Pancreas (tissue), 10 donors: ENCODE measurements around the gene B4GALNT4. TPM values are rescaled to one million over a fixed set of nuclear protein-coding genes. Genes with fewer than 3 reads are reported as not detected.

Source experiments
- ATAC-seq, 4 donors: fragments of 200-7000 bp; cut with Tn5 transposase; one replicate each; pipeline versions ENCODE4 v1.8.0 to v1.9.1; 2020; ENCODE audit warnings: mild to moderate bottlenecking in 4 of 4, moderate library complexity in 4 of 4
- DNase-seq, 6 donors: peaks; one replicate each; pipeline ENCODE4 v3.0.0-alpha.2; 2020
- FAIRE-seq: peaks from 2 replicates; lab custom pipeline; 2012; peaks lifted over from hg19 to GRCh38; lab: Jason Lieb, UNC
- H3K27ac ChIP-seq, 4 donors: fragments of 200-600 bp; sonication (generic); 1 replicate in 3 of 4; 2 replicates in 1 of 4; pipeline versions ENCODE4 v1.5.0 to v1.8.0; 2020
- H3K27me3 ChIP-seq, 4 donors: fragments of 200-600 bp; one replicate each; pipeline ENCODE4 v1.8.0; 2021
- H3K36me3 ChIP-seq, 3 donors: fragments of 200-600 bp; sonication (generic) in 1 of 3; one replicate each; pipeline versions ENCODE4 v1.5.0 to v1.8.0; 2020 to 2021
- H3K4me1 ChIP-seq, 3 donors: fragments of 200-600 bp; one replicate each; pipeline ENCODE4 v1.8.0; 2021
- H3K4me3 ChIP-seq, 4 donors: fragments of 200-600 bp; sonication (generic) in 2 of 4; one replicate each; pipeline versions ENCODE4 v1.5.0 to v1.8.0; 2020 to 2021
- H3K9me3 ChIP-seq, 4 donors: fragments of 200-600 bp; one replicate each; pipeline ENCODE4 v1.8.0; 2021
- WGBS, 2 donors: extraction: QIAGEN DNeasy Blood & Tissue Kit; methylation state at CpG; one replicate each; pipeline ENCODE4 v1.1.7; 2013; 5-methylcytosine and 5-hydroxymethylcytosine counted together
- intact Hi-C, 3 donors: fragments of 100-400 bp; cut with DNase I; formaldehyde crosslinking; loops; one replicate each; pipeline versions ENCODE4 v1.11.1 to v1.14.2; 2022
- polyA plus RNA-seq, 2 donors: library from polyadenylated mRNA; stranded (reverse); fragments of 200-250 nt; gene quantifications; one replicate each; pipeline ENCODE4 v1.2.3, GENCODE V29; 2013
- total RNA-seq, 6 donors: library from RNA; stranded (reverse); fragmentation: NEBNext Ultra II Directional in 4 of 6; extraction: Animal tissue kit (Norgen Biotek cat#: 25700) in 4 of 6; gene quantifications; one replicate each; pipeline versions ENCODE4 v1.2.1 to v1.2.4, GENCODE V29; 2021 to 2023
- TF ChIP-seq, protein P1 (sequence below), 4 donors: fragments of 200-600 bp; sonication (generic) in 3 of 4; IDR thresholded peaks; one replicate each; pipeline versions ENCODE4 v1.5.0 to v1.8.0; 2021; ENCODE audit warnings: antibody characterized with exemption in 4 of 4
- donor health status: healthy with polysubstance abuse.
- donor health status: DM: no; HTN: no; CAD: no; lungs with moderate emphysema.
- donor health status: DM: no; HTN: no; CAD: no.
- donor health status: control.
- donor health status: control.
- donor health status: Bipolar disorder and iron deficiency.
- donor health status: DM: yes; HTN: yes; CAD: no.
- donor health status: DM: no; HTN: no; CAD: no.
- donor health status: DM: no; HTN: no; CAD: no.
- donor health status: DM: yes; HTN: yes; CAD: no.

B4GALNT4 gene
- total and polyA plus RNA-seq, 8 donors = 0.95 to 25.9 (median 2.0) TPM

DNA sequence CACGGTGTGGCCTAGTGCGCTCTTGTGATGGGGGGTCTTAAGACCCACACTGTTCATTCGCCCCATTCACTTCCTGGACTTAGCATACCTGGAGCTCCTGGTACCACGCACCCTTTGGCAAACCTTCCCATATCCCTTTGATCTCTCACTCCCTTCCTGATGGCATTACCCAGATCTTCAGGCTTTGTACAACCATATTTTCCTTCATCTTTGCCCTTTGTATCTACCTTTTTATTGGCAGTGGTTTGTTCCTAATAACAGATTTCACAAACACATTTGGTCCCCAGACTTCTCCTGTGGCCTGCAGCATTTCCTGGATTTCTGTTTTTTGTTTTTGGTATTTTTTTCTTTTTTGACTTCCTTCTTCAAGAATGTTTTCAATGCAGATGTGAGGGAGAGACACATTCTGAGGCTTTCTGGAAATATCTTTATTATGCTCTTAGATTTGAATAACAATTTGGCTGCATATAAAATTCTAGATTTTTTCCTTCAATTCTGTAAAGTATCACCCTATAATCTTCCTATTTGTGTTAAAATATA, 32.6 kb upstream of the B4GALNT4 start:
- WGBS, 2 donors = 63 to 79% methylated on average over 4 of the region's 4 CpGs
- ATAC-seq (peak in 2 of 4 donors; percentile 15 to 26), FAIRE-seq (no peak), DNase-seq (no peak)
- intact Hi-C loops = no loop called here
- H3K27me3 ChIP-seq = no peaks in the 10 kb centered on the region
- H3K9me3 ChIP-seq = no peaks in the 10 kb centered on the region
- TF ChIP-seq, protein P1, sequence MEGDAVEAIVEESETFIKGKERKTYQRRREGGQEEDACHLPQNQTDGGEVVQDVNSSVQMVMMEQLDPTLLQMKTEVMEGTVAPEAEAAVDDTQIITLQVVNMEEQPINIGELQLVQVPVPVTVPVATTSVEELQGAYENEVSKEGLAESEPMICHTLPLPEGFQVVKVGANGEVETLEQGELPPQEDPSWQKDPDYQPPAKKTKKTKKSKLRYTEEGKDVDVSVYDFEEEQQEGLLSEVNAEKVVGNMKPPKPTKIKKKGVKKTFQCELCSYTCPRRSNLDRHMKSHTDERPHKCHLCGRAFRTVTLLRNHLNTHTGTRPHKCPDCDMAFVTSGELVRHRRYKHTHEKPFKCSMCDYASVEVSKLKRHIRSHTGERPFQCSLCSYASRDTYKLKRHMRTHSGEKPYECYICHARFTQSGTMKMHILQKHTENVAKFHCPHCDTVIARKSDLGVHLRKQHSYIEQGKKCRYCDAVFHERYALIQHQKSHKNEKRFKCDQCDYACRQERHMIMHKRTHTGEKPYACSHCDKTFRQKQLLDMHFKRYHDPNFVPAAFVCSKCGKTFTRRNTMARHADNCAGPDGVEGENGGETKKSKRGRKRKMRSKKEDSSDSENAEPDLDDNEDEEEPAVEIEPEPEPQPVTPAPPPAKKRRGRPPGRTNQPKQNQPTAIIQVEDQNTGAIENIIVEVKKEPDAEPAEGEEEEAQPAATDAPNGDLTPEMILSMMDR (IDR thresholded peaks at IDR 0.05) = no peak
- no peaks in the 10 kb centered on the region for H3K4me1 ChIP-seq
- peak overlapping the region in 1 of 4 donors; percentile 34 for H3K27ac ChIP-seq
- H3K4me3 ChIP-seq = no peak overlapping the region
- no peaks in the 10 kb centered on the region for H3K36me3 ChIP-seq

DNA sequence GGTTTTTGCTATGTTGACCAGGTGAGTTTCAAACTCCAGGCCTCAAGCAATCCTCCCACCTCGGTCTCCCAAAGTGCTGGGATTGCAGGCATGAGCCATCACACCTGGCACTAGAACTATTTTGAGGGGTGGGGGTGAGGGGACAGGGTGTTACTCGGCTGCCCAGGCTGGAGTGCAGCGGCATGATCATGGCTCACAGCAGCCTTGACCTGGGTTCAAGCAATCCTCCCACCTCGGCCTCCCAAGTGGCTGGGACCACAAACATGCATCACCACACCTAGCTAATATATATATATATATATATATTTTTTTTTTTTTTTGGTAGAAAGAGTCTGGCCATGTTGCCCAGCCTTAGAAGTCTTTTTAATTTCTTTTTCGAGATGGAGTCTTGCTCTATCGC, 31.6 kb upstream of the B4GALNT4 start:
- H3K36me3 ChIP-seq = no peaks in the 10 kb centered on the region
- H3K27ac ChIP-seq = no peak overlapping the region
- no peak for FAIRE-seq
- H3K4me3 ChIP-seq = no peak overlapping the region
- H3K27me3 ChIP-seq = no peaks in the 10 kb centered on the region
- WGBS, 2 donors = 81 to 87% methylated on average over 6 of the region's 6 CpGs
- ATAC-seq = no peak
- no peak for DNase-seq
- no peaks in the 10 kb centered on the region for H3K4me1 ChIP-seq
- intact Hi-C loops = no loop called here
- TF ChIP-seq, protein P1 (IDR thresholded peaks at IDR 0.05) = no peak
- no peaks in the 10 kb centered on the region for H3K9me3 ChIP-seq

DNA sequence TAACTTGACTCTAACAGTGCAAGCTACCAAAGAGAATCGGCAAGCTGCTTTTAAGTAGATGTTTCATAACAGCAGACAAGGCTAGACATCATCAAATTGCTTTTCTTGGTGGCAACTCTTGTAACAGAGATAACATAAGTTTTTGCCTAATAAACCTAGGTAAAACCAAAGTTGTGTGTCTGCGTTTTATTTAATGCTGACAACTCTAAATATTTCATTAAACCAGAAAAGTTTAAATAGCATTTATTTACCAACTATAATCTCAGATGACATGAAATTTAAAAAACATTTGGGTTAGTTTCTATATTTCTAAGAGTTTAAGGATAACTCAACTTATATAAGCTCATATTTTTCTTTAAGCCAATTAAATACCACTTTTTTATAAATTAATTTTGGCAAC, 29.3 kb upstream of the B4GALNT4 start:
- no peaks in the 10 kb centered on the region for H3K9me3 ChIP-seq
- H3K36me3 ChIP-seq = no peaks in the 10 kb centered on the region
- 80 to 87% methylated on average over 2 of the region's 2 CpGs for WGBS, 2 donors
- DNase-seq = no peak
- no peak for ATAC-seq
- no peaks in the 10 kb centered on the region for H3K27me3 ChIP-seq
- TF ChIP-seq, protein P1 (IDR thresholded peaks at IDR 0.05) = no peak
- no peak overlapping the region for H3K27ac ChIP-seq
- no peak for FAIRE-seq
- no peaks in the 10 kb centered on the region for H3K4me1 ChIP-seq
- intact Hi-C loops = no loop called here
- H3K4me3 ChIP-seq = no peak overlapping the region

DNA sequence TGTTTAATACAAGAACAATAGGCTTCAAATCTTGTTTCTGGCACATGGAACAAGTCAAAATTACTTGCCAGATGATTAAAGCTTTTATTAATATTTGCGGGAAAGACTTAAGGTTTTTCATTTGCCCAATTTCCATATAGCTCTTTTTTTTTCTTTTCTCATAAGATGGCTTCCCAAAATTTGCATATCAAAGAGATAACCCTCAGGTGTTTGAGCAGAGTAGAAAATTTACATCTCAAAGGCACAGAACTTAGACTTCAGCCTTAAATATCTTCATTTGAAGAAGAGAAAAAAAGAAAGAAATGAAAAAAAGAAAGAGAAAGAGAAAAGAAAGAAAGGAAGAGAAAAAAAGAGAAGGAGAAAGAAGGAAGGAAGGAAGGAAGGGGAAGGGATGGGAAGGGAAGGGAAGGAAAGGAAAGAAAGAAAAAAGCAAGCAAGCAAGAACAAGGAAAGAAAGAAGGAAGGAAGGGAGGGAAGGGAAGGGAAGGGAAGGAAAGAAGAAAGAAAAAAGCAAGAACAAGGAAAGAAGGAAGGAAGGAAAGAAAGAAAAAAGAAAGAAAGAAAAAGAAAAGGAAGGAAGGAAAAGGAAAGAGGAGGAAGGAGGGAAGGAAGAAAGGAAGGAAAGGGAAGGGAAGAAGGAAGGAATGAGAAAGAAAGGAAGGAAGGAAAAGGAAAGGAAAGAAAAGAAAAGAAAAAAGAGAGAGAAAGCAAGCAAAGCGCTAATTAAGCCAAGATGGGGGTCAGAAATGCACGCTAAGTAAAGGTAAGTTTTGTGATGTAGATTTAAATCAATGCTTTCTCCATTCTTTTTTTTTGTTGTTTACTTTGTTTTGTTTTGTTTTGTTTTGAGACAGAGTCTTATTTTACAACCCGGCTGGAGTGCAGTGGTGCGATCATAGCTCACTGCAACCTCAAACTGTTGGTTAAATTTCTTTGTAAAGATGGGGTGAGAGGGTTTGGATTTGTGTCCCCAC, 28.5 kb upstream of the B4GALNT4 start:
- H3K27me3 ChIP-seq = no peaks in the 10 kb centered on the region
- no peak overlapping the region for H3K4me3 ChIP-seq
- intact Hi-C loops = no loop called here
- no peak overlapping the region for H3K27ac ChIP-seq
- ATAC-seq = no peak
- H3K36me3 ChIP-seq = no peaks in the 10 kb centered on the region
- TF ChIP-seq, protein P1 (IDR thresholded peaks at IDR 0.05) = no peak
- 73 to 82% methylated on average over 4 to 5 of the region's 5 CpGs for WGBS, 2 donors
- H3K4me1 ChIP-seq = no peaks in the 10 kb centered on the region
- no peak for DNase-seq
- FAIRE-seq = no peak
- H3K9me3 ChIP-seq = no peaks in the 10 kb centered on the region

DNA sequence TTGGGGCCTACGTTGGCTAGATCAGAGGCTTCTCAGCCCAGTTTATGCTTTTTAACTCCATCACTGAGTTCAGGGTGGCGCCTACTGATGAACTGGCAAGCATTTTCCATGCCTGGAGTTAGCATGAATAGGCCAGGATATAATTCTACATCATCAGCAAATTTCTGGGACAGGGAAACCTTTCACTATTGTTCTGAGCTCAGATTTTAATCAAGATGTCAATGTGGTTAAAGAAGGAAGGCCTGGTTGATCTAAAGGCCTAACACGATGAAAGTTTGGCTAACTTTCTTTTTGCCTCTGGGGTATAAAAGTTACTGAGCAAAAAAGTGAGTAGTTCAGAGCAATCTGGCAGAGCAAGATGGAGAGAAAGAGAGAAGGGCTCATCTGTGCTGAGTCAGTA, 27.0 kb upstream of the B4GALNT4 start:
- TF ChIP-seq, protein P1 (IDR thresholded peaks at IDR 0.05) = no peak
- H3K4me3 ChIP-seq = no peak overlapping the region
- no peak overlapping the region for H3K27ac ChIP-seq
- no peak for DNase-seq
- H3K36me3 ChIP-seq = no peaks in the 10 kb centered on the region
- WGBS, 2 donors = 73 to 77% methylated on average over 3 of the region's 3 CpGs
- intact Hi-C loops = no loop called here
- no peak for ATAC-seq
- H3K4me1 ChIP-seq = no peaks in the 10 kb centered on the region
- FAIRE-seq = no peak
- no peaks in the 10 kb centered on the region for H3K27me3 ChIP-seq
- H3K9me3 ChIP-seq = no peaks in the 10 kb centered on the region
